Left lung (tissue), 10 donors: ENCODE measurements around the gene STAT5B. TPM values are rescaled to one million over a fixed set of nuclear protein-coding genes. Genes with fewer than 3 reads are reported as not detected.
A peak's percentile ranks its signal among the peaks of the same experiment; 100 is the strongest.
"Not testable (repeated sequence)": the region's sequence is repeated elsewhere in the genome, so short reads cannot be mapped to it uniquely, and the experiment has no call there.

Source experiments
- ATAC-seq: fragments of 200-7000 bp; cut with Tn5 transposase; one replicate; pipeline ENCODE4 v1.9.1; 2020; ENCODE audit warnings: moderate library complexity
- DNase-seq, 4 donors: peaks; one replicate each; pipeline ENCODE4 v3.0.0-alpha.2; 2013 to 2020
- H3K27ac ChIP-seq, 2 donors: fragments of 200-600 bp; sonication (generic) in 1 of 2; one replicate each; pipeline versions ENCODE4 v1.5.0 to v1.8.0; 2020 to 2021
- H3K27me3 ChIP-seq, 2 donors: fragments of 200-600 bp; sonication (generic) in 1 of 2; one replicate each; pipeline versions ENCODE4 v1.5.0 to v1.8.0; 2020 to 2021
- H3K36me3 ChIP-seq, 2 donors: fragments of 200-600 bp; sonication (generic) in 1 of 2; one replicate each; pipeline versions ENCODE4 v1.5.0 to v1.8.0; 2020 to 2021
- H3K4me1 ChIP-seq, 2 donors: fragments of 200-600 bp; one replicate each; pipeline ENCODE4 v1.8.0; 2021
- H3K4me3 ChIP-seq, 2 donors: fragments of 200-600 bp; sonication (generic) in 1 of 2; one replicate each; pipeline versions ENCODE4 v1.5.0 to v1.8.0; 2020 to 2021; ENCODE audit warnings: mild to moderate bottlenecking in 1 of 2
- H3K9me3 ChIP-seq, 2 donors: fragments of 200-600 bp; sonication (generic) in 1 of 2; one replicate each; pipeline versions ENCODE4 v1.5.0 to v1.8.0; 2020 to 2021
- CTCF ChIP-seq, 2 donors: fragments of 200-600 bp; sonication (generic) in 1 of 2; IDR thresholded peaks; one replicate each; pipeline versions ENCODE4 v1.5.0 to v1.8.0; 2021; ENCODE audit warnings: antibody characterized with exemption in 2 of 2
- intact Hi-C, 2 donors: fragments of 100-400 bp; cut with DNase I; formaldehyde crosslinking; loops; one replicate each; pipeline versions ENCODE4 v1.11.2 to v1.14.2; 2022
- polyA plus RNA-seq, 6 donors: library from polyadenylated mRNA; unstranded; fragments of 120-200 nt; gene quantifications; one replicate each; pipeline ENCODE4 v1.2.1, GENCODE V29; 2013; ENCODE audit not compliant: insufficient read length in 6 of 6
- total RNA-seq, 2 donors: library from RNA; stranded (reverse); fragmentation: NEBNext Ultra II Directional; extraction: Animal tissue kit (Norgen Biotek cat#: 25700); gene quantifications; one replicate each; pipeline ENCODE4 v1.2.1, GENCODE V29; 2021
- donor health status: DM: no; HTN: yes; CAD: no.
- donor health status: DM: no; HTN: no; CAD: no.

STAT5B gene
- total and polyA plus RNA-seq, 8 donors, result 41.5 to 70.9 (median 57.4) TPM

- Histone ChIP-seq H3K4me3 (no peak overlapping the region), H3K36me3 (no peaks in the 10 kb centered on the region), H3K9me3 (no peaks in the 10 kb centered on the region), H3K27ac (no peak overlapping the region), H3K4me1 (peaks cover 0 to 49% of the 10 kb centered on the region in 2 donors), H3K27me3 (no peaks in the 10 kb centered on the region)
- intact Hi-C loops, result no loop called here
- ATAC-seq (no peak), DNase-seq (no peak)
- no peak for TF ChIP-seq CTCF (IDR thresholded peaks at IDR 0.05)
Observed at GRCh38 chr17:42268236-42268635, 8.0 kb downstream of the STAT5B start.

GRCh38 chr17:42266918-42267766 lies 9.0 kb downstream of the STAT5B start:
- Histone ChIP-seq H3K27me3 (no peaks in the 10 kb centered on the region), H3K27ac (peak overlapping the region in 1 of 2 donors; percentile 63), H3K4me3 (no peak overlapping the region), H3K4me1 (peaks cover 0 to 38% of the 10 kb centered on the region in 2 donors), H3K9me3 (no peaks in the 10 kb centered on the region), H3K36me3 (no peaks in the 10 kb centered on the region)
- intact Hi-C loops, result no loop called here
- peak; percentile 36 for ATAC-seq
- TF ChIP-seq CTCF (IDR thresholded peaks at IDR 0.05), result no peak
- DNase-seq, result no peak

GRCh38 chr17:42266462-42266861 lies 9.7 kb downstream of the STAT5B start:
- Histone ChIP-seq H3K27me3 (no peaks in the 10 kb centered on the region), H3K4me1 (peaks cover 0 to 31% of the 10 kb centered on the region in 2 donors), H3K36me3 (no peaks in the 10 kb centered on the region), H3K4me3 (no peak overlapping the region), H3K9me3 (no peaks in the 10 kb centered on the region), H3K27ac (peak overlapping the region in 1 of 2 donors; percentile 63)
- intact Hi-C loops, result no loop called here
- ATAC-seq (no peak), DNase-seq (no peak)
- no peak for TF ChIP-seq CTCF (IDR thresholded peaks at IDR 0.05)

- H3K4me1 ChIP-seq, result peaks cover 0 to 20% of the 10 kb centered on the region in 2 donors
- H3K9me3 ChIP-seq, DNase-seq, H3K27me3 ChIP-seq, H3K4me3 ChIP-seq, H3K27ac ChIP-seq, intact Hi-C loops, H3K36me3 ChIP-seq, ATAC-seq: not testable (repeated sequence)
Observed at GRCh38 chr17:42264366-42264765, 11.8 kb downstream of the STAT5B start.

- H3K27ac ChIP-seq, result no peak overlapping the region
- DNase-seq, result no peak
- no peaks in the 10 kb centered on the region for H3K36me3 ChIP-seq
- no peak for ATAC-seq
- no peaks in the 10 kb centered on the region for H3K9me3 ChIP-seq
- peaks cover 0 to 13% of the 10 kb centered on the region in 2 donors for H3K4me1 ChIP-seq
- H3K4me3 ChIP-seq, result no peak overlapping the region
- intact Hi-C loops, result no loop called here
- no peaks in the 10 kb centered on the region for H3K27me3 ChIP-seq
- no peak for TF ChIP-seq CTCF (IDR thresholded peaks at IDR 0.05)
Observed at GRCh38 chr17:42260318-42260717, 15.9 kb downstream of the STAT5B start.
